CD4-positive, alpha-beta memory T cell (primary cell): ENCODE measurements around the gene SERPINA10. TPM values are rescaled to one million over a fixed set of nuclear protein-coding genes. Genes with fewer than 3 reads are reported as not detected.
A peak's percentile ranks its signal among the peaks of the same experiment; 100 is the strongest.

ENCODE experiments used
- CTCF ChIA-PET: fragments of 350-600 bp; sonication (Branson Sonifier 250); formaldehyde crosslinking; loops from one replicate; lab custom pipeline; 2021; ENCODE audit warnings: inconsistent platforms; ENCODE audit not compliant: partially characterized antibody; lab: Charles Lee
- POLR2A ChIA-PET: fragments of 350-600 bp; sonication (Branson Sonifier 250); formaldehyde crosslinking; loops from one replicate; lab custom pipeline; 2021; ENCODE audit not compliant: partially characterized antibody; lab: Charles Lee
- DNase-seq, 5 donors: peaks; one replicate each; pipeline versions ENCODE4 v3.0.0 to v3.0.0-alpha.2; 2020 to 2022; ENCODE audit warnings: mixed read lengths in 1 of 5
- H3K27ac ChIP-seq: one replicate; pipeline ENCODE4 v1.7.0; 2013; ENCODE audit warnings: low read depth, low read length
- H3K27me3 ChIP-seq: 2 replicates; pipeline ENCODE4 v1.7.0; 2013; ENCODE audit warnings: mild to moderate bottlenecking, low read length, moderate library complexity; ENCODE audit not compliant: insufficient read depth
- H3K36me3 ChIP-seq: 2 replicates; pipeline ENCODE4 v1.7.0; 2013; ENCODE audit warnings: mild to moderate bottlenecking, low read length, moderate library complexity; ENCODE audit not compliant: insufficient read depth
- H3K4me1 ChIP-seq: 2 replicates; pipeline ENCODE4 v1.7.0; 2013; ENCODE audit warnings: mild to moderate bottlenecking, low read length, moderate library complexity; ENCODE audit not compliant: insufficient read depth
- H3K4me3 ChIP-seq, 2 donors: one replicate each; pipeline ENCODE4 v1.7.0; 2013; ENCODE audit warnings: low read length in 2 of 2, mild to moderate bottlenecking in 1 of 2
- H3K9me3 ChIP-seq, 2 donors: one replicate each; pipeline ENCODE4 v1.7.0; 2013; ENCODE audit warnings: low read length in 2 of 2, control low read depth in 1 of 2; ENCODE audit not compliant: control insufficient read depth in 1 of 2
- H3K27ac Mint-ChIP-seq, 7 donors: one replicate each; pipeline ENCODE4 v1.8.0; 2020 to 2021; ENCODE audit warnings: mixed read lengths in 7 of 7, mild to moderate bottlenecking in 6 of 7, inconsistent platforms in 3 of 7, moderate library complexity in 3 of 7
- H3K27me3 Mint-ChIP-seq, 2 donors: one replicate each; pipeline ENCODE4 v1.8.0; 2020 to 2021; ENCODE audit warnings: mixed read lengths in 2 of 2
- H3K36me3 Mint-ChIP-seq, 2 donors: one replicate each; pipeline ENCODE4 v1.8.0; 2020 to 2021; ENCODE audit warnings: mixed read lengths in 2 of 2, inconsistent platforms in 1 of 2, mild to moderate bottlenecking in 1 of 2
- H3K4me1 Mint-ChIP-seq, 4 donors: one replicate each; pipeline ENCODE4 v1.8.0; 2020 to 2021; ENCODE audit warnings: mixed read lengths in 4 of 4, mild to moderate bottlenecking in 1 of 4
- H3K4me3 Mint-ChIP-seq, 8 donors: one replicate each; pipeline ENCODE4 v1.8.0; 2020 to 2021; ENCODE audit warnings: mixed read lengths in 8 of 8, mild to moderate bottlenecking in 7 of 8, moderate library complexity in 6 of 8, inconsistent platforms in 3 of 8
- H3K9me3 Mint-ChIP-seq, 8 donors: one replicate each; pipeline ENCODE4 v1.8.0; 2020 to 2021; ENCODE audit warnings: mixed read lengths in 8 of 8, mild to moderate bottlenecking in 5 of 8, inconsistent platforms in 3 of 8, moderate library complexity in 1 of 8
- intact Hi-C: fragments of 100-400 bp; cut with micrococcal nuclease; formaldehyde crosslinking; loops from one replicate; pipeline ENCODE4 v1.15.1; 2023
- polyA plus RNA-seq, 2 donors: library from polyadenylated mRNA; unstranded; fragments of 300-500 nt; fragmentation: Illumina TruSeq; gene quantifications; one replicate each; pipeline ENCODE4 v1.2.3, GENCODE V29; 2021
- total RNA-seq, 2 experiments: library from RNA; stranded (reverse); gene quantifications; one replicate each; pipeline ENCODE4 v1.2.3, GENCODE V29; 2021

The SERPINA10 gene
- not detected for total RNA-seq
- polyA plus RNA-seq = not detected

- no peak for DNase-seq
- Mint-ChIP-seq H3K4me1 (no peaks in the 10 kb centered on the region), H3K4me3 (no peak within 1 kb of the TSS), H3K9me3 (peaks cover 0 to 2% (median 0%) of the 10 kb centered on the region in 8 donors), H3K36me3 (no peaks in the 10 kb centered on the region), H3K27ac (no peak within 1 kb of the TSS), H3K27me3 (peaks cover 3 to 14% of the 10 kb centered on the region in 2 donors)
- no peaks in the 10 kb centered on the region for H3K4me1 ChIP-seq
- POLR2A ChIA-PET = no interaction called here
- intact Hi-C loops = no loop called here
- H3K9me3 ChIP-seq = no peaks in the 10 kb centered on the region
- H3K27me3 ChIP-seq = no peaks in the 10 kb centered on the region
- no peak within 1 kb of the TSS for H3K27ac ChIP-seq
- no peaks in the 10 kb centered on the region for H3K36me3 ChIP-seq
- CTCF ChIA-PET = no interaction called here
- H3K4me3 ChIP-seq = no peak within 1 kb of the TSS
Measured at GRCh38 chr14:94292872-94293577, at the start of gene SERPINA10. TSS of gene SERPINA10 (minus strand) at chr14:94293268. CDS start at chr14:94290593, 2,675 bp downstream.

DNA sequence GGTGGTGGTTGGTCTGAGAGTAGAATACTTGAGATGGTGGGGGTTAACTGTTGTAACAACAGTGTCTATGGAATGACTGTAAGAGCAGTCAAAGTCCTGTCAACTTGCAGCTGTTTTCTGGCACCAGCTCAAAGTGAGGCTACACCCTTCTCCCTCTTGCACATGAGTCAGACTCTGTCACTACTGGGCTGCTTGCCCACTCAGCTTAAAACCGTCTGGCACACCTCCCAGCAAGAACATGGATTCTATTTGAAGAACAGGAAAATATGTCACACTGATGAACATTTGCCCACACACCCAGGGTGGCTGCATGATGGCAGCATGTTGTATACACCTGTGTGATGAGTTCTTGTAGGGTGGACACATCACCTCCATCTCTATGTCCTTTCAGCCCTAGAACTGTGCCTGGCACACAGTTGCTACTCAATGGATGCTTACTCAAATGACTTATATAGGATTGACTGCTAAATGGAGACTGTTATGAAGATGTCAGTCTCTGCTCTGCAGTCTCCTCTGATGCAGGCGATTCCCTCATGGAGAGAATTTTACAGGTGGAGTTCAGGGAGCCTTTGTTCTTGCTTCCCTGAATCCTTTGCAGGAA is 49.4 kb upstream of the SERPINA10 start:
- CTCF ChIA-PET = no interaction called here
- no peak overlapping the region for H3K4me3 Mint-ChIP-seq
- peaks cover 15 to 41% (median 19%) of the 10 kb centered on the region in 4 donors for H3K4me1 Mint-ChIP-seq
- POLR2A ChIA-PET = no interaction called here
- H3K9me3 Mint-ChIP-seq = peaks cover 0 to 4% (median 2%) of the 10 kb centered on the region in 8 donors
- peak overlapping the region in 2 of 7 donors; percentile 24 to 58 for H3K27ac Mint-ChIP-seq
- H3K36me3 Mint-ChIP-seq = no peaks in the 10 kb centered on the region
- H3K27me3 ChIP-seq = no peaks in the 10 kb centered on the region
- H3K4me3 ChIP-seq = no peak overlapping the region
- no peaks in the 10 kb centered on the region for H3K36me3 ChIP-seq
- H3K27me3 Mint-ChIP-seq = peaks cover 9% of the 10 kb centered on the region in 2 donors
- H3K4me1 ChIP-seq = peaks cover 18% of the 10 kb centered on the region
- intact Hi-C loops = no loop called here
- no peaks in the 10 kb centered on the region for H3K9me3 ChIP-seq
- DNase-seq = peak in 1 of 5 donors; percentile 61
- no peak overlapping the region for H3K27ac ChIP-seq

- no peaks in the 10 kb centered on the region for H3K27me3 ChIP-seq
- no peak overlapping the region for H3K27ac ChIP-seq
- Mint-ChIP-seq H3K4me3 (peak overlapping the region in 3 of 8 donors; percentile 12 to 51 (median 22)), H3K27me3 (peaks cover 9% of the 10 kb centered on the region in 2 donors), H3K27ac (peak overlapping the region in 2 of 7 donors; percentile 58 to 78), H3K36me3 (no peaks in the 10 kb centered on the region), H3K9me3 (peaks cover 0 to 4% (median 2%) of the 10 kb centered on the region in 8 donors), H3K4me1 (peaks cover 11 to 35% (median 14%) of the 10 kb centered on the region in 4 donors)
- ChIA-PET POLR2A (no interaction called here), CTCF (no interaction called here)
- intact Hi-C loops = no loop called here
- H3K4me3 ChIP-seq = no peak overlapping the region
- no peaks in the 10 kb centered on the region for H3K9me3 ChIP-seq
- no peaks in the 10 kb centered on the region for H3K36me3 ChIP-seq
- DNase-seq = no peak
- H3K4me1 ChIP-seq = peaks cover 12% of the 10 kb centered on the region
Measured at GRCh38 chr14:94341656-94342333, 48.7 kb upstream of the SERPINA10 start.

DNA sequence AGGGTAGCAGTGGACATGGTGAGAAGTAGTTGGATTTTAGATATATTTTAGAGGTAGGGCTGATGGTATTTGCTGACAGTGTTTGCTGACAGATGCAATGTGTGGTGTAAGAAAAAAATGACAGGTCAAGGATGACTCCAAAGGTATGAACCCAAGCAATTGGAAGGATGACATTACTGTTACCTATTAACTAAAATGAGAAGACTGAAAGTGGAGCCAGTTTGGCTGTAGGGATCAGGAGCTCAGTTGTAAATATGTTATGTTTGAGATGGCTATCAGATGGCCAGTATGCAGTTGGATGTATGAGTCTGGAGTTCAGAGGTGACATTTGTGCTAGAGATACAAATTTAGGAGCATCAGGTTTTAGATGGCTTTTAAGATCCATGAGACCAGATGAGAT is 47.5 kb upstream of the SERPINA10 start:
- Mint-ChIP-seq H3K9me3 (peaks cover 0 to 4% (median 2%) of the 10 kb centered on the region in 8 donors), H3K27me3 (peaks cover 9 to 11% of the 10 kb centered on the region in 2 donors), H3K4me1 (peaks cover 8 to 26% (median 9%) of the 10 kb centered on the region in 4 donors), H3K4me3 (no peak overlapping the region), H3K27ac (no peak overlapping the region), H3K36me3 (no peaks in the 10 kb centered on the region)
- Histone ChIP-seq H3K36me3 (no peaks in the 10 kb centered on the region), H3K27ac (no peak overlapping the region), H3K4me1 (peaks cover 4% of the 10 kb centered on the region), H3K9me3 (no peaks in the 10 kb centered on the region), H3K27me3 (no peaks in the 10 kb centered on the region), H3K4me3 (no peak overlapping the region)
- intact Hi-C loops = no loop called here
- no peak for DNase-seq
- ChIA-PET POLR2A (no interaction called here), CTCF (no interaction called here)

DNA sequence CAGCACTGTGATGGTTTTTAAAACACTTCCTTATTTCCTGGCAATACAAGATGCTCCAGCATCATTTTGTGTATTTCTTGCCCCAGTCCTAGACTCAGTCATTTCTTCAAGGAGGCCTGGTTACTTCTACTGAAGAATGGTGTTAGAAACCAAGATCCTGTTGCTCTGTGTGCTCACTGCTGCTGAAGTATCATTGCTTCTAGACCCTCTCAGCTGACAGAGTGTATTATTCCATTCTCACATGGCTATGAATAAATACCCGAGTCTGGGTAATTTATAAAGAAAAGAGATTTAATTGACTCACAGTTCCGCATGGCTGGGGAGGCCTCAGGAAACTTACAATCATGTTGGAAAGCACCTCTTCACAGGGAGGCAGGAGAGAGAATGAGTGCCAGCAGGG is 45.0 kb upstream of the SERPINA10 start:
- ChIA-PET POLR2A (no interaction called here), CTCF (no interaction called here)
- DNase-seq = no peak

GRCh38 chr14:94337274-94337673 is 44.2 kb upstream of the SERPINA10 start:
- intact Hi-C loops = no loop called here
- no peak for DNase-seq
- peaks cover 9 to 19% of the 10 kb centered on the region in 2 donors for H3K27me3 Mint-ChIP-seq
- ChIA-PET POLR2A (no interaction called here), CTCF (no interaction called here)
- no peaks in the 10 kb centered on the region for H3K36me3 Mint-ChIP-seq
- peaks cover 0 to 4% (median 1%) of the 10 kb centered on the region in 8 donors for H3K9me3 Mint-ChIP-seq
- no peak overlapping the region for H3K4me3 Mint-ChIP-seq
- no peaks in the 10 kb centered on the region for H3K36me3 ChIP-seq
- H3K9me3 ChIP-seq = no peaks in the 10 kb centered on the region
- H3K27ac Mint-ChIP-seq = no peak overlapping the region
- peaks cover 0 to 10% (median 6%) of the 10 kb centered on the region in 4 donors for H3K4me1 Mint-ChIP-seq
- H3K4me3 ChIP-seq = no peak overlapping the region
- H3K27ac ChIP-seq = no peak overlapping the region
- no peaks in the 10 kb centered on the region for H3K4me1 ChIP-seq
- H3K27me3 ChIP-seq = no peaks in the 10 kb centered on the region

More for the DNA sequence above, 45.0 kb upstream of the SERPINA10 start:
- Mint-ChIP-seq H3K4me3 (no peak overlapping the region), H3K27me3 (peaks cover 9 to 17% of the 10 kb centered on the region in 2 donors), H3K27ac (no peak overlapping the region), H3K36me3 (no peaks in the 10 kb centered on the region), H3K9me3 (peaks cover 0 to 4% (median 1%) of the 10 kb centered on the region in 8 donors), H3K4me1 (peaks cover 0 to 16% (median 6%) of the 10 kb centered on the region in 4 donors)
- H3K4me1 ChIP-seq = no peaks in the 10 kb centered on the region
- no peak overlapping the region for H3K27ac ChIP-seq
- intact Hi-C loops = no loop called here
- no peaks in the 10 kb centered on the region for H3K36me3 ChIP-seq
- no peaks in the 10 kb centered on the region for H3K27me3 ChIP-seq
- H3K9me3 ChIP-seq = no peaks in the 10 kb centered on the region
- no peak overlapping the region for H3K4me3 ChIP-seq

- Mint-ChIP-seq H3K4me1 (no peaks in the 10 kb centered on the region), H3K27me3 (peaks cover 7 to 13% of the 10 kb centered on the region in 2 donors), H3K36me3 (no peaks in the 10 kb centered on the region), H3K9me3 (peaks cover 0 to 4% (median 0%) of the 10 kb centered on the region in 8 donors), H3K27ac (no peak overlapping the region), H3K4me3 (no peak overlapping the region)
- no peaks in the 10 kb centered on the region for H3K9me3 ChIP-seq
- ChIA-PET POLR2A (no interaction called here), CTCF (no interaction called here)
- H3K4me3 ChIP-seq = no peak overlapping the region
- no peak for DNase-seq
- H3K4me1 ChIP-seq = no peaks in the 10 kb centered on the region
- intact Hi-C loops = no loop called here
- H3K36me3 ChIP-seq = no peaks in the 10 kb centered on the region
- no peaks in the 10 kb centered on the region for H3K27me3 ChIP-seq
- H3K27ac ChIP-seq = no peak overlapping the region
Measured at GRCh38 chr14:94334872-94335271, 41.8 kb upstream of the SERPINA10 start.
